ENCODE data around the gene KLHL22.
"Not testable (repeated sequence)": the region's sequence is repeated elsewhere in the genome, so short reads cannot be mapped to it uniquely, and the experiment has no call there.

Gene KLHL22

DNA sequence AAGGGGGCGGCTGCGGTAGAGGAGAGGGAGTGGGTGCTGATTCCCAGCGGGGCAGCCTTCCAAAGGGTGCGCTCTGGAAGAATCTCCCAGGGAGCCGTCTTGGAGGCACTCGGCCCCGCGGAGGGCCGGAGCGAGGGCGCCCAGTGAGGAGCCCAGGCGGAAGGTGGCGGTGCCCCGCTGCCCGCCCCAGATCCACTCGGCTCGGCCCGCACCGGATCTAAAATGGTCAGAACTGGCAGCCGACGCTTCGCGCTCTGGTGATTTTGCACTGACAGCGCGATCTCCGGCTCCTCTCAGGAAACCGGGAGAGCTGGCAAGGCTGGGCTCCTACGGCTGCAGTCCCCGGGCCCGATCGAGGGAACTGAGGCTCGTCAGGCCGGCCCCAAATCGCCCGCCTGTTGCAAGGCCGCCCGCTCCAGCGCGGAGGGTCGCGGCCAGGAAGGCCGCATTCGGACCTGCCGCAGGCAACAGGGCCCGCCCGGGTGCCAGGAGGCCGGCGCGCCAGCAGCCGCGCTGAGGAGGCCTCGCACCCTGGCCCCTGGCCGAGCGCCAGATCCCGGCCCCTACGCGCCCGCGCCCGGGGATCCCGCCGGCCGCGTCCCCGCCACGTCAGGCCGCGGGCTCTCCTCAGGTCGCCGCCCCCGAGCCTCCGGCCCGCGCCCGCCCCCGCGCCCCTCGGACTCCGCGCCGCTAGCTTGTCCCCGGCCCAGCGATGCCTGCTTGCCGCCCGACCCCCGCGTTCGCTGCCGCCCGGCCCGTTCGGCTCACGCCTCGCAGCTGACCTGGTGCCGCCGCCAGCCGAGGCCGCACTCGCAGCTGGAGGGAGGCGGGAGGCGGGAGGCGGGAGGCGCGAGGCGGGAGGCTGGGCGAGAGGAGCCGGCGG, at the start of gene KLHL22:
KLHL22 (minus strand) TSS at position 818 of the 883 bp plus-strand sequence. CDS start 6,584 bp downstream, outside the sequence.
- DNase-seq: peak; percentile 41

- not testable (repeated sequence) for DNase-seq
These were observed 49.7 kb upstream of the KLHL22 start for GRCh38 chr22:20545318-20545634.

GRCh38 chr22:20542736-20543135, 47.1 kb upstream of the KLHL22 start:
- peak; percentile 25 for DNase-seq

- no peak for DNase-seq
These were observed 46.5 kb upstream of the KLHL22 start for GRCh38 chr22:20542055-20542454.

DNA sequence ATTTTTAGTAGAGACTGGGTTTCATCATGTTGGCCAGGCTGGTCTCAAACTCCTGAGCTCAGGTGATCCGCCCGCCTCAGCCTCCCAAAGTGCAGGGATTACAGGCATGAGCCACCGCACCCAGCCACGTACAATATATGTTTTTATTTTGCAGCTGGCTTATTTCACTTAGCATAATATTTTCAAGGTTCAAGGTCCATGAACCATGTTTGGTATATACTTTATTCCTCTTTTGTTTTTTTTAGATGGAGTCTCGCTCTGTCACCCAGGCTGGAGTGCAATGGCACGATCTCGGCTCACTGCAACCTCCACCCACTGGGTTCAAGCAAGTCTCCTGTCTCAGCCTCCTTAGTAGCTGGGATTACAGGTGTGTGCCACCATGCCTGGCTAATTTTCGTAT, 43.3 kb upstream of the KLHL22 start:
- DNase-seq: not testable (repeated sequence)

GRCh38 chr22:20537983-20538382, 42.4 kb upstream of the KLHL22 start:
- DNase-seq: no peak

GRCh38 chr22:20537325-20537756, 41.7 kb upstream of the KLHL22 start:
- DNase-seq: no peak

DNA sequence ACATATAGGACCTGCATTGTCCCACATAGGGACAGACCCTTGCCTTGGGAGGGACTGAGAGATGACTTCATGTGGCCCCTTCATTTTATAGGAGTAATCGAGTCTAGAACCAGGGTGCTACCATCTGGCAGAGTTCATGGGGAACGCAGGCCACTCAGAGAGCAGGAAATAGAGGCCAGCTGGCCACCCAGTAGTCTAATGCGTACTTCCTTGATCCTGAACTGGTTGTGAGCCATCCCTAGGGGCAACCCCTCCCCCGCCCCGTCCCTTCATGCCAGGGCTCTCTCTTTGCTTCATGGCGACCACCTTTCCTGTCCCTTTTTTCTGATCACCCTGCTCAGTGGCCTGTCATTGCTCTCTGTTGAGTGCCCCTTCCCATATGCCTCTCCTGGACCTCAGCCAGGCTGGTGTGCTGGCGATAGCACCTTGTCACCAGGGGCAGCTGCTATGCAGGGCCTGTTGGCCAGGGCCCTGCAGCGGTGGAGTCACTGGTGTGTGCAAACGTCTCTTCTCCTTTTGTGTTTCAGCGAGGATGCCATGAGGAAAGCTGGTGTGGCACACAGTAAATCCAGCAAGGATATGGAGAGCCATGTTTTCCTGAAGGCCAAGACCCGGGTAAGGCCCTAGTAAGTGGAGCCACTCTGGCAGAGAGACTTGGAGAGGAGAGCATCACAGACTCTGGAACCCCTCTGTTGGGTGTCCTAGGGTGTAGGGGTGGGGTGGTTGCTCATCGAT, 41.2 kb upstream of the KLHL22 start:
- no peak for DNase-seq

- DNase-seq: no peak
These were observed 38.3 kb upstream of the KLHL22 start for GRCh38 chr22:20533879-20534265.

GRCh38 chr22:20533095-20533878, 37.7 kb upstream of the KLHL22 start:
- no peak for DNase-seq

DNA sequence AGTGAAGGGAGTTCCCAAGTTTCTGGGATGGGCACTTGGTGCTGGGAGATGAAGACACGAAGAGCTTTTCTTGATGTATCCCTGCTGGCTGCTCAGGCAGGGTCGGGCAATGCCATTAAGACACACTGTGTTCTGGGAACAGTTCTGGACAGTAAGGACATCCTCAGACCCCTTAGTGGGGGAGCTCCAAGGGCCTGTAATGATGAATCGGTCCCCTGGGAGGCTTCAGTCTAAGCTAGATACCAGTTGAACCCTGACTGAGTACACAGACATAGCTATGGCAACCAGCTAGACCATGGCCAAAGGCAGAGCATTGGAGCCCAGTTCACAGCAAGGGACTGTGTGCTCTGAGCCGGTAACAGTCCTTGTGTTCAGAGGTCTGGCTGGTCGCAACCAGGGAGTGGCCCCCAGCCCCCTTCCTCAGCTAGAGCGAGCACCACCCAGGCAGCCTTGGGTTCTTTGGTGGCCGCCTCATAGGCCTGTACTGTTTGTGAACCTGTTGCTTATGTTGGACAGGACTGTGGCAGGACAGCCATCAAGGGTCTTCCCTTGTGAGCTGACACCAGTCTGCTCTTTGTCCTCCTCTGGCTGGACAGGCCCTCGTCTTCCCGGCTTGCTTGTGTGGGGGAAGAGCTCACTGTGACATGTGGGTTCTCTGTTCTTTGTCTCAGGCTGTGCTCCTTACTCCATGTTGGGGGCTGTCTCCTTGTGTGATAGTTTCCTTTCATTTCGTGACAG, 36.8 kb upstream of the KLHL22 start:
- DNase-seq: no peak

GRCh38 chr22:20531404-20532201, 36.0 kb upstream of the KLHL22 start:
- DNase-seq: peak; percentile 98

DNA sequence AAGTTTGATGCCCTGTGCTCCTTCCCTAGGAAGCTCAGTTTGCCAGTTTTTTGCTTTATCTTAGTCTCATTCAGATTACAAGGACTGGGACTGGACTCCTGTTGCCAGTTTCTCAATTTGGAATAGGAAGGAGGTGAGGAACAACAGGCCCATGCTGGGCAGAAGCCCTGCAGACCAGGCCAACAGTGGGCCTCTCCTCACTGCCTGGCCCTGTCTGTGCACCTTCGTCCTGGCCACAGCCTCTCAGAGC, 35.5 kb upstream of the KLHL22 start:
- no peak for DNase-seq

DNA sequence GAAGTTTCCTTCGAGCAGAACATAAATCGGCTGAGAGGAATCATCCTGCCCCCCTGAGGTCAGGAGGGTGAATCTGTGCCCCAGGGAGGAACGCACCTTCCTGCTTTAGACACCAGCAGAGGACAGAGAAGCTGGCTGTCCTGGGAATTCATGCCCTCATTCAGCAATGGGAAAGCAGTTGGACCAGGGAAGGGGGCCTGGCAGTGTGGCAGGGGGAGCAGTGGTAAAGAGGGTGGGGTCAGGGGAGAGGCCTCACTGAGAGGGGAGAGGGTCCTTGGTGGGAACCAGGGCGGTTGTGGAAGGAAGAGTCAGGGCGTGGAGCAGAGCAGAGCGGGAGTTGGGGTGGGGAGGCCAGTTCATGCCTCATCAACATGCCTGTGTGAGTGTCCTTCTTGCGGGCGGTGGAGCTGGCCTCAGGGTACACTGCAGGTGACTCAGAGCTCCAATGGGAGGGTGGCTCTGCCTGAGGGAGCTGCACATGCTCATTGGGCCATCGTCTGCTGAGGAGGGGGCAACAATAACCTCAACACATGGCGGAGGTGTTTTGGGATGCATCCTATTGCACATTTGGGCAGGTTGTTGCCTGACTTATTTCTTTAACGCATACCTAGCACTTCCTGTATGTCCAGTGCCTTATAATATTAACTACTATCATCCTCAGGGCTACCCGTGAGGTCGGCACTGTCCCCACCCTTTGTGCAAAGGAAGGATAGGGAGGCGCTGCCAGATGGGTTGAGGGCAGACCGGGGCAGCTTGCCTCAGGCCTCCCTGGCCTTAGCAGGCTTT, 35.0 kb upstream of the KLHL22 start:
- DNase-seq: peak; percentile 94

- no peak for DNase-seq
These were observed 32.9 kb upstream of the KLHL22 start for GRCh38 chr22:20528405-20528978.

- DNase-seq: peak; percentile 94
These were observed 31.2 kb upstream of the KLHL22 start for GRCh38 chr22:20526628-20527355.

DNA sequence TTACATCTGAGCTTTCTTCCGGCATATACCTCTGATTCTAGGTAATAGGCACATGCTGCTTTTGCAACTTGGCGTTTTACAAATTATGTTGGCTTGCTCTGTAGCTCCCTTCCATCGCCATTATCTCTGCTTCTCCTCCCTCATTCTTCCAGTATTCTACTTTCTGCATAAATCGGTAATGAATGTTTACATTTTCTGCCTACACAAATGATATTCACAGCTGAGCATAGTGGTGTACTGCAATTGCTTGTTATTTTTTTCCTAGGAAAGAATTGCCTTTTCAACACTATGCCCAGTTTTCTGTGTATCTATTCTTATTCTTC, 30.7 kb upstream of the KLHL22 start:
- DNase-seq: no peak

DNA sequence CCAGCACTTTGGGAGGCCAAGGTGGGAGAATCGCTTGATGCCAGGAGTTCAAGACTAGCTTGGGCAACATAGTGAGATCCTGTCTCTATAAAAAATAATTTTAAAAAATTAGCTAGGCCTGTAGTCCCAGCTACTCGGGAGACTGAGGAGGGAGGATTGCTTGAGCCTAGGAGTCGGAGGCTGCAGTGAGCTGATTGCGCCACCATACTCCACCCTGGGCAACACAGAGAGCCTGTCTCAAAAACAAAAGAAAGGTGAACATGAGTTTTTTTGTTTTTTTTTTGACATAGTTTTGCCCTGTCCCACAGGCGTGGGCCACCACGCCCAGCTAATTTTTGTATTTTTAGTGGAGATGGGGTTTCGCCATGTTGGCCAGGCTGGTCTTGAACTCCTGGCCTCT, 29.5 kb upstream of the KLHL22 start:
- no peak for DNase-seq

- DNase-seq: no peak
These were observed 28.4 kb upstream of the KLHL22 start for GRCh38 chr22:20524004-20524481.

Data from EL (cell line).